Esophagus squamous epithelium (tissue), 4 donors: Measurements from ENCODE around the gene RCC1.

Source experiments
- POLR2A ChIP-seq, 4 donors: fragments of 450-650 bp; IDR thresholded peaks; one replicate each; pipeline ENCODE4 v1.6.1; 2017; ENCODE audit warnings: antibody characterized with exemption in 4 of 4, mild to moderate bottlenecking in 4 of 4, moderate library complexity in 3 of 4
- TF ChIP-seq, protein P1 (sequence below), 6 experiments: fragments of 450-650 bp in 4 of 6; fragments of 200-600 bp in 2 of 6; sonication (generic) in 2 of 6; IDR thresholded peaks; one replicate each; pipeline ENCODE4 v1.5.1; 2016 to 2019; ENCODE audit warnings: antibody characterized with exemption in 6 of 6, mild to moderate bottlenecking in 4 of 6, moderate library complexity in 4 of 6

DNA sequence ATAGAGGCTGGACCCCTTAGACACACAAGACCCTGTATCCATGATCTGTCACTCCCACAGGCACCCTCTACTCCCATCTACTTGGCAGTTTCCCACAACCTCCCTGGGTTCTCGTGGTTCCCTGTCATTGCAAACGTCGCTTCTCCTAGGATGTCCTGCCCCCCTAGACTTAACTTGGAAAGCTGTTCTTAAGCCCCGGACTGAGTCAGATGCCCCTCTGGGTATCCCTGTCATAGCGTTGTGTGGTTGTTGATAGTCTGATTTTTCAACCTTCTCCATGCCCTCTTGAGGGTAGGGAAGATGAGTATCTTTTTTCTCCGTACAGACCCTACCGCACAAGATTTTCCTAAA is 11.8 kb downstream of the RCC1 start:
- TF ChIP-seq POLR2A (IDR thresholded peaks at IDR 0.05), result no peak
- TF ChIP-seq, protein P1, sequence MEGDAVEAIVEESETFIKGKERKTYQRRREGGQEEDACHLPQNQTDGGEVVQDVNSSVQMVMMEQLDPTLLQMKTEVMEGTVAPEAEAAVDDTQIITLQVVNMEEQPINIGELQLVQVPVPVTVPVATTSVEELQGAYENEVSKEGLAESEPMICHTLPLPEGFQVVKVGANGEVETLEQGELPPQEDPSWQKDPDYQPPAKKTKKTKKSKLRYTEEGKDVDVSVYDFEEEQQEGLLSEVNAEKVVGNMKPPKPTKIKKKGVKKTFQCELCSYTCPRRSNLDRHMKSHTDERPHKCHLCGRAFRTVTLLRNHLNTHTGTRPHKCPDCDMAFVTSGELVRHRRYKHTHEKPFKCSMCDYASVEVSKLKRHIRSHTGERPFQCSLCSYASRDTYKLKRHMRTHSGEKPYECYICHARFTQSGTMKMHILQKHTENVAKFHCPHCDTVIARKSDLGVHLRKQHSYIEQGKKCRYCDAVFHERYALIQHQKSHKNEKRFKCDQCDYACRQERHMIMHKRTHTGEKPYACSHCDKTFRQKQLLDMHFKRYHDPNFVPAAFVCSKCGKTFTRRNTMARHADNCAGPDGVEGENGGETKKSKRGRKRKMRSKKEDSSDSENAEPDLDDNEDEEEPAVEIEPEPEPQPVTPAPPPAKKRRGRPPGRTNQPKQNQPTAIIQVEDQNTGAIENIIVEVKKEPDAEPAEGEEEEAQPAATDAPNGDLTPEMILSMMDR (IDR thresholded peaks at IDR 0.05), result no peak
